ENCODE results near the gene ARHGAP24.

The ARHGAP24 gene

DNA sequence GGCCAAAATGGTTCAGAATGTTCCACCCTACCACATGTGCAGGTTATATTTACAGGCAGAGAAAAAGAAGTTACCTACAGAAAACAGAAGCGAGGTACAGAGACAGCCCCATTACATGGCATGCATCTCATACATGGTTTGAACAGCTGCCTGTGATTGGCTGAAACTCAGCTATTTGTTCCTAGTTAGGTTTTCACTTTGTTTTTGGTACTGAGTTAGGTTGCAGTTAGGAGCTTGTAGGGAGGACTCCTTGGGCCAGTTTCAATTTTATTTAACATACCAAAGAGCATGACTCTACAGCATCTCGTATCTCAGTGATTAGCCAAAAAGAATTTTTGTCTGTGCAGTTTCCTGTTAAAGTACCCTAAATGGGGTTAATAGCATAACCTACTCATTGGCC lies 492.9 kb downstream of the ARHGAP24 start:
- no peaks in the 10 kb centered on the region for H3F3A ChIP-seq (ENCODE audit: insufficient read depth, low read length)
- no peaks in the 10 kb centered on the region for H3K36me3 ChIP-seq (replicated peaks; ENCODE audit: insufficient read depth, low read length)
- TF ChIP-seq, protein P1, sequence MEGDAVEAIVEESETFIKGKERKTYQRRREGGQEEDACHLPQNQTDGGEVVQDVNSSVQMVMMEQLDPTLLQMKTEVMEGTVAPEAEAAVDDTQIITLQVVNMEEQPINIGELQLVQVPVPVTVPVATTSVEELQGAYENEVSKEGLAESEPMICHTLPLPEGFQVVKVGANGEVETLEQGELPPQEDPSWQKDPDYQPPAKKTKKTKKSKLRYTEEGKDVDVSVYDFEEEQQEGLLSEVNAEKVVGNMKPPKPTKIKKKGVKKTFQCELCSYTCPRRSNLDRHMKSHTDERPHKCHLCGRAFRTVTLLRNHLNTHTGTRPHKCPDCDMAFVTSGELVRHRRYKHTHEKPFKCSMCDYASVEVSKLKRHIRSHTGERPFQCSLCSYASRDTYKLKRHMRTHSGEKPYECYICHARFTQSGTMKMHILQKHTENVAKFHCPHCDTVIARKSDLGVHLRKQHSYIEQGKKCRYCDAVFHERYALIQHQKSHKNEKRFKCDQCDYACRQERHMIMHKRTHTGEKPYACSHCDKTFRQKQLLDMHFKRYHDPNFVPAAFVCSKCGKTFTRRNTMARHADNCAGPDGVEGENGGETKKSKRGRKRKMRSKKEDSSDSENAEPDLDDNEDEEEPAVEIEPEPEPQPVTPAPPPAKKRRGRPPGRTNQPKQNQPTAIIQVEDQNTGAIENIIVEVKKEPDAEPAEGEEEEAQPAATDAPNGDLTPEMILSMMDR (IDR thresholded peaks at IDR 0.05; ENCODE audit: low read length), result no peak
- TF ChIP-seq EZH2 (optimal IDR thresholded peaks at IDR 0.05; ENCODE audit: low read depth, low read length), result no peak
- no peak for TF ChIP-seq EZH2phosphoT487 (IDR thresholded peaks at IDR 0.05; ENCODE audit: low read length)
- H4K20me1 ChIP-seq (ENCODE audit: insufficient read depth, low read length), result no peaks in the 10 kb centered on the region
- H3K27me3 ChIP-seq (replicated peaks; ENCODE audit: insufficient read depth, low read length), result no peaks in the 10 kb centered on the region
- no peaks in the 10 kb centered on the region for H3K9me2 ChIP-seq (replicated peaks; ENCODE audit: insufficient read depth, low read length)
- no peak overlapping the region for H3K27ac ChIP-seq (ENCODE audit: low read length)
- no peaks in the 10 kb centered on the region for H3K9me3 ChIP-seq (replicated peaks; ENCODE audit: insufficient read depth, low read length)
- DNase-seq, result no peak
- no peak overlapping the region for H3K4me2 ChIP-seq (ENCODE audit: low read depth, low read length)
- H3K79me2 ChIP-seq (ENCODE audit: low read length), result no peaks in the 10 kb centered on the region
- H3K4me1 ChIP-seq (ENCODE audit: low read length), result no peaks in the 10 kb centered on the region
- no peak overlapping the region for H3K4me3 ChIP-seq (ENCODE audit: low read length)
- H3K9ac ChIP-seq (ENCODE audit: low read length), result no peak overlapping the region
- no peak overlapping the region for H2AFZ ChIP-seq (ENCODE audit: low read length)

DNA sequence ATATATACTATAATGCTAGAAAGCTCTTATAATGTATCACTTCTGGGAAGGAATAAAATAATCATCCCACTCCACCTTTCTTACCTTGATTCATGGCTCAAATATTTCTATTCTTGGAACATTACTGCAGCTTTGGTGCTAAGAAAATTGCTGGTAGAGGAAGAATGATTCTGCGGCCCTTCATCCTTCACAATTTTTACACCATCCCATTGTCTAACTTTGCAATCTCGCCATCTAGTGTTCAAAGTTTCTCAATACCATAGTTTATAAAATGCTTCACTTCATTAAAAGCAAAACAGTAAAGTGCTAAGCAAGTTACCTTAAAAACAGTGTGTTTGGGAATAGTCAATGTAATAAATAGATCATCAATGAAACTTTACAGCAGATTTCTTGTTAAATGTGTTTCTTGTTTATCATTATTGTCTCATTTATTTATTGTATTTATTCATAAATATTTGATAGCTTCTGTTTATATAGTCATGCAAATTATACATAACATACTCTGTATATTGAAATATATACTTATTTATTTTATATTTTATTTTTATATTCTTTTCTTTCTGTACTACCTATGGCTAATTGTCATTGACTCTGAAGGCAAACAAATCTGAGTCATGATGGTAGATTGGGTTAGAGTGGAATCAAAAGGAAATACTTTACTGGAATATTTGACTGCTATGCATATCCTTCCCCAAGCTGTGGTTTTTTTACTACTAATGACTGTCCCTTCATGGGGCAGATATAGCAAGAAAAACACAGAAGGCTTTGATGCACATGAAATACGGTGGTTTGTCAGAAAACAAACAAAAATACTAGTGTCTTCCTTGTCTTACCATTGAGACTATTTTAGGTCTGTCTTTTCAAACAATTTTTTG lies 494.2 kb downstream of the ARHGAP24 start:
- Histone ChIP-seq H3K79me2 (ENCODE audit: low read length) (no peaks in the 10 kb centered on the region), H3K36me3 (replicated peaks; ENCODE audit: insufficient read depth, low read length) (no peaks in the 10 kb centered on the region), H3K27ac (ENCODE audit: low read length) (no peak overlapping the region), H3K9me3 (replicated peaks; ENCODE audit: insufficient read depth, low read length) (no peaks in the 10 kb centered on the region), H2AFZ (ENCODE audit: low read length) (no peak overlapping the region), H3K9me2 (replicated peaks; ENCODE audit: insufficient read depth, low read length) (no peaks in the 10 kb centered on the region), H3K4me3 (ENCODE audit: low read length) (no peak overlapping the region), H3K27me3 (replicated peaks; ENCODE audit: insufficient read depth, low read length) (no peaks in the 10 kb centered on the region), H3F3A (ENCODE audit: insufficient read depth, low read length) (no peaks in the 10 kb centered on the region), H3K9ac (ENCODE audit: low read length) (no peak overlapping the region), H4K20me1 (ENCODE audit: insufficient read depth, low read length) (no peaks in the 10 kb centered on the region), H3K4me1 (ENCODE audit: low read length) (no peaks in the 10 kb centered on the region), H3K4me2 (ENCODE audit: low read depth, low read length) (no peak overlapping the region)
- no peak for TF ChIP-seq EZH2phosphoT487 (IDR thresholded peaks at IDR 0.05; ENCODE audit: low read length)
- TF ChIP-seq EZH2 (optimal IDR thresholded peaks at IDR 0.05; ENCODE audit: low read depth, low read length), result no peak
- TF ChIP-seq, protein P1 (IDR thresholded peaks at IDR 0.05; ENCODE audit: low read length), result peak; percentile 60
- peak; percentile 43 for DNase-seq

DNA sequence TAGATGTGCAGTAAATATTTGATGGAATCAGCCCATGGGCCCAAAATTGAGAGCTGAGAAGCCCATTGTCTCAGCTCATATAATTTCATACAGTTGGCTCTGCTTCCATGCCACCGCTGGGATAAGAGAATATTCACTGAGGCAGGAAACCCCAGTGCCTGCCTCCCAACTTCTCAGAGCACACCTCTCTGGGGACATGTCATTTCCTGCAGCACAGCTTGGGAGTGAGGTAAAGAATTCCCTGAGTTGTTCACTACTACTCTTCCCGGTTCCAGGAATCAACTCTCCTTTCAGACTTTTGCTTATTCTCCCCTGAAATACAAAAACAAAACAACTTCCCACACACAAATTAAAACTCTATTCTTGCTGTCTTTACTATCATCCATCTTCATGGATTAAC lies 495.6 kb downstream of the ARHGAP24 start:
- no peaks in the 10 kb centered on the region for H3K27me3 ChIP-seq (replicated peaks; ENCODE audit: insufficient read depth, low read length)
- no peak overlapping the region for H3K4me3 ChIP-seq (ENCODE audit: low read length)
- no peaks in the 10 kb centered on the region for H3K79me2 ChIP-seq (ENCODE audit: low read length)
- H4K20me1 ChIP-seq (ENCODE audit: insufficient read depth, low read length), result no peaks in the 10 kb centered on the region
- H3K36me3 ChIP-seq (replicated peaks; ENCODE audit: insufficient read depth, low read length), result no peaks in the 10 kb centered on the region
- H3K9ac ChIP-seq (ENCODE audit: low read length), result no peak overlapping the region
- no peak overlapping the region for H3K27ac ChIP-seq (ENCODE audit: low read length)
- TF ChIP-seq EZH2 (optimal IDR thresholded peaks at IDR 0.05; ENCODE audit: low read depth, low read length), result no peak
- TF ChIP-seq, protein P1 (IDR thresholded peaks at IDR 0.05; ENCODE audit: low read length), result no peak
- TF ChIP-seq EZH2phosphoT487 (IDR thresholded peaks at IDR 0.05; ENCODE audit: low read length), result no peak
- no peaks in the 10 kb centered on the region for H3F3A ChIP-seq (ENCODE audit: insufficient read depth, low read length)
- no peak overlapping the region for H3K4me2 ChIP-seq (ENCODE audit: low read depth, low read length)
- H3K9me2 ChIP-seq (replicated peaks; ENCODE audit: insufficient read depth, low read length), result no peaks in the 10 kb centered on the region
- DNase-seq, result no peak
- no peaks in the 10 kb centered on the region for H3K9me3 ChIP-seq (replicated peaks; ENCODE audit: insufficient read depth, low read length)
- H2AFZ ChIP-seq (ENCODE audit: low read length), result no peak overlapping the region
- no peaks in the 10 kb centered on the region for H3K4me1 ChIP-seq (ENCODE audit: low read length)

All from MM.1S (cell line).